ENCODE results near the gene CYP27B1. TPM values are rescaled to one million over a fixed set of nuclear protein-coding genes. Genes with fewer than 3 reads are reported as not detected.

Gene CYP27B1
- total RNA-seq, 1 donor from 2014 or later = 3.9 TPM

GRCh38 chr12:57754411-57755193, 12.3 kb downstream of the CYP27B1 start, which contains the start of gene MARCHF9:
Gene MARCHF9, plus strand, starts transcription at chr12:57755103. Its CDS starts 426 bp downstream, at chr12:57755529.
- Histone ChIP-seq H3K27me3 (ENCODE audit: control insufficient read depth, insufficient read depth, low read length) (no peaks in the 10 kb centered on the region), H3K36me3 (ENCODE audit: control insufficient read depth, insufficient read depth, low read length) (peaks cover 7% of the 10 kb centered on the region), H3K4me3 (ENCODE audit: low read depth, low read length) (peak within 1 kb of the TSS; percentile 45)
- DNase-seq (ENCODE audit: low read depth) = peak; percentile 76
- peak; percentile 7 for FAIRE-seq
- no peak for TF ChIP-seq CTCF (IDR thresholded peaks at IDR 0.05; ENCODE audit: insufficient read depth, low read length, severe bottlenecking)

- FAIRE-seq (no peak), DNase-seq (ENCODE audit: low read depth) (no peak)
- peaks cover 7% of the 10 kb centered on the region for H3K36me3 ChIP-seq (ENCODE audit: control insufficient read depth, insufficient read depth, low read length)
- no peak overlapping the region for H3K4me3 ChIP-seq (ENCODE audit: low read depth, low read length)
- no peak for TF ChIP-seq CTCF (IDR thresholded peaks at IDR 0.05; ENCODE audit: insufficient read depth, low read length, severe bottlenecking)
- H3K27me3 ChIP-seq (ENCODE audit: control insufficient read depth, insufficient read depth, low read length) = no peaks in the 10 kb centered on the region
Observed at GRCh38 chr12:57753756-57754337, 13.0 kb downstream of the CYP27B1 start.

GRCh38 chr12:57752668-57753000, 14.2 kb downstream of the CYP27B1 start:
- TF ChIP-seq CTCF (IDR thresholded peaks at IDR 0.05; ENCODE audit: insufficient read depth, low read length, severe bottlenecking) = no peak
- H3K4me3 ChIP-seq (ENCODE audit: low read depth, low read length) = peak overlapping the region; percentile 63
- no peaks in the 10 kb centered on the region for H3K27me3 ChIP-seq (ENCODE audit: control insufficient read depth, insufficient read depth, low read length)
- FAIRE-seq (no peak), DNase-seq (ENCODE audit: low read depth) (no peak)
- peaks cover 9% of the 10 kb centered on the region for H3K36me3 ChIP-seq (ENCODE audit: control insufficient read depth, insufficient read depth, low read length)

GRCh38 chr12:57751788-57752667, 14.8 kb downstream of the CYP27B1 start, which contains the start of gene CDK4:
Gene CDK4, minus strand, starts transcription at chr12:57752310. Its CDS starts 593 bp downstream, at chr12:57751717.
- FAIRE-seq = no peak
- peak; percentile 95 for DNase-seq (ENCODE audit: low read depth)
- peaks cover 11% of the 10 kb centered on the region for H3K36me3 ChIP-seq (ENCODE audit: control insufficient read depth, insufficient read depth, low read length)
- no peaks in the 10 kb centered on the region for H3K27me3 ChIP-seq (ENCODE audit: control insufficient read depth, insufficient read depth, low read length)
- no peak for TF ChIP-seq CTCF (IDR thresholded peaks at IDR 0.05; ENCODE audit: insufficient read depth, low read length, severe bottlenecking)
- peak within 1 kb of the TSS; percentile 63 for H3K4me3 ChIP-seq (ENCODE audit: low read depth, low read length)

GRCh38 chr12:57751432-57751787, 15.5 kb downstream of the CYP27B1 start:
- Histone ChIP-seq H3K27me3 (ENCODE audit: control insufficient read depth, insufficient read depth, low read length) (no peaks in the 10 kb centered on the region), H3K36me3 (ENCODE audit: control insufficient read depth, insufficient read depth, low read length) (peaks cover 11% of the 10 kb centered on the region), H3K4me3 (ENCODE audit: low read depth, low read length) (peak overlapping the region; percentile 63)
- no peak for TF ChIP-seq CTCF (IDR thresholded peaks at IDR 0.05; ENCODE audit: insufficient read depth, low read length, severe bottlenecking)
- no peak for FAIRE-seq
- DNase-seq (ENCODE audit: low read depth) = no peak

All from bronchial epithelial cell (primary cell).